Brain microvascular endothelial cell (primary cell): ENCODE data around the gene ATP9B.

Experiments
- DNase-seq: peaks from one replicate; pipeline ENCODE4 v3.0.0-alpha.2; 2020
- H3K27ac ChIP-seq: fragments of 250-450 bp; sonication (Bioruptor Pico); 2 replicates; pipeline ENCODE4 v1.5.1; 2020; ENCODE audit warnings: mild to moderate bottlenecking, moderate library complexity
- H3K27me3 ChIP-seq: fragments of 250-450 bp; sonication (Bioruptor Pico); replicated peaks from 2 replicates; pipeline ENCODE4 v1.5.1; 2020; ENCODE audit warnings: mild to moderate bottlenecking
- H3K36me3 ChIP-seq: fragments of 250-450 bp; sonication (Bioruptor Pico); replicated peaks from 2 replicates; pipeline ENCODE4 v1.5.1; 2020; ENCODE audit warnings: mild to moderate bottlenecking
- H3K4me3 ChIP-seq: 2 replicates; pipeline ENCODE4 v1.5.1; 2011; ENCODE audit warnings: low read depth, mild to moderate bottlenecking, control low read depth, low read length, moderate library complexity
- in situ Hi-C: cut with HindIII; loops from 2 replicates; pipeline ENCODE4 v1.10.0; 2017; ENCODE audit warnings: low sequenced_read_pairs, low pct_ligation_motif_present
- TF ChIP-seq, protein P1 (sequence below): IDR thresholded peaks from 2 replicates; pipeline ENCODE4 v1.5.1; 2011; ENCODE audit warnings: low read depth, mild to moderate bottlenecking, moderate library complexity, low read length, control low read depth, inconsistent platforms; ENCODE audit errors: missing control alignments

ATP9B gene

GRCh38 chr18:79356435-79356834, 287.2 kb downstream of the ATP9B start:
- DNase-seq, result no peak
- H3K4me3 ChIP-seq, result no peak overlapping the region
- TF ChIP-seq, protein P1, sequence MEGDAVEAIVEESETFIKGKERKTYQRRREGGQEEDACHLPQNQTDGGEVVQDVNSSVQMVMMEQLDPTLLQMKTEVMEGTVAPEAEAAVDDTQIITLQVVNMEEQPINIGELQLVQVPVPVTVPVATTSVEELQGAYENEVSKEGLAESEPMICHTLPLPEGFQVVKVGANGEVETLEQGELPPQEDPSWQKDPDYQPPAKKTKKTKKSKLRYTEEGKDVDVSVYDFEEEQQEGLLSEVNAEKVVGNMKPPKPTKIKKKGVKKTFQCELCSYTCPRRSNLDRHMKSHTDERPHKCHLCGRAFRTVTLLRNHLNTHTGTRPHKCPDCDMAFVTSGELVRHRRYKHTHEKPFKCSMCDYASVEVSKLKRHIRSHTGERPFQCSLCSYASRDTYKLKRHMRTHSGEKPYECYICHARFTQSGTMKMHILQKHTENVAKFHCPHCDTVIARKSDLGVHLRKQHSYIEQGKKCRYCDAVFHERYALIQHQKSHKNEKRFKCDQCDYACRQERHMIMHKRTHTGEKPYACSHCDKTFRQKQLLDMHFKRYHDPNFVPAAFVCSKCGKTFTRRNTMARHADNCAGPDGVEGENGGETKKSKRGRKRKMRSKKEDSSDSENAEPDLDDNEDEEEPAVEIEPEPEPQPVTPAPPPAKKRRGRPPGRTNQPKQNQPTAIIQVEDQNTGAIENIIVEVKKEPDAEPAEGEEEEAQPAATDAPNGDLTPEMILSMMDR, result no peak
- in situ Hi-C loops, result no loop called here
- no peak overlapping the region for H3K27ac ChIP-seq
- H3K27me3 ChIP-seq, result no peaks in the 10 kb centered on the region
- H3K36me3 ChIP-seq, result no peaks in the 10 kb centered on the region

DNA sequence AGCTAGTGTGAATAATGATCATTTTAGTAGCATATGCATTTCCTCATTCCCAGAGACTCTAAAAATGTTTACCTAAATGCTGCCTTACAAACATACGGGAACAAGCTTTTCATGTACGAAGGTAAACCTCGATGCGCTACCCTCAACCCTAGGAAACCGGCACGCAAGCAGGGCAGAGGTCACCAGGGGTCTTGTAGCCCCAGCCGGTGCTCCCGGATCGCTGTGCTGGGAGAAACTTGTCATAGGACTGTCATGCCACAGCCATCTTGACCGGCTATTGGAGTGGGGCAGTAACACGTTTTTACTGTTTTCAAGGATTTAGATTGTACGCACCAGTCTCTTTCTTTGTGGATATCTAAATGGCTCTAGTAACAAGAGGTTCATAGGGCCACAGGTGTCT, 291.7 kb downstream of the ATP9B start:
- no peak overlapping the region for H3K27ac ChIP-seq
- no peak for DNase-seq
- TF ChIP-seq, protein P1, result no peak
- no peaks in the 10 kb centered on the region for H3K27me3 ChIP-seq
- in situ Hi-C loops, result no loop called here
- no peaks in the 10 kb centered on the region for H3K36me3 ChIP-seq
- H3K4me3 ChIP-seq, result no peak overlapping the region

GRCh38 chr18:79361766-79362522, 292.8 kb downstream of the ATP9B start:
- DNase-seq, result peak; percentile 90
- no peaks in the 10 kb centered on the region for H3K27me3 ChIP-seq
- peak overlapping the region; percentile 41 for H3K27ac ChIP-seq
- in situ Hi-C loops, result no loop called here
- TF ChIP-seq, protein P1, result no peak
- H3K4me3 ChIP-seq, result no peak overlapping the region
- no peaks in the 10 kb centered on the region for H3K36me3 ChIP-seq

GRCh38 chr18:79365701-79366100, 296.5 kb downstream of the ATP9B start:
- H3K27me3 ChIP-seq, result no peaks in the 10 kb centered on the region
- H3K27ac ChIP-seq, result no peak overlapping the region
- in situ Hi-C loops, result no loop called here
- no peaks in the 10 kb centered on the region for H3K36me3 ChIP-seq
- no peak for DNase-seq
- H3K4me3 ChIP-seq, result no peak overlapping the region
- TF ChIP-seq, protein P1, result no peak

DNA sequence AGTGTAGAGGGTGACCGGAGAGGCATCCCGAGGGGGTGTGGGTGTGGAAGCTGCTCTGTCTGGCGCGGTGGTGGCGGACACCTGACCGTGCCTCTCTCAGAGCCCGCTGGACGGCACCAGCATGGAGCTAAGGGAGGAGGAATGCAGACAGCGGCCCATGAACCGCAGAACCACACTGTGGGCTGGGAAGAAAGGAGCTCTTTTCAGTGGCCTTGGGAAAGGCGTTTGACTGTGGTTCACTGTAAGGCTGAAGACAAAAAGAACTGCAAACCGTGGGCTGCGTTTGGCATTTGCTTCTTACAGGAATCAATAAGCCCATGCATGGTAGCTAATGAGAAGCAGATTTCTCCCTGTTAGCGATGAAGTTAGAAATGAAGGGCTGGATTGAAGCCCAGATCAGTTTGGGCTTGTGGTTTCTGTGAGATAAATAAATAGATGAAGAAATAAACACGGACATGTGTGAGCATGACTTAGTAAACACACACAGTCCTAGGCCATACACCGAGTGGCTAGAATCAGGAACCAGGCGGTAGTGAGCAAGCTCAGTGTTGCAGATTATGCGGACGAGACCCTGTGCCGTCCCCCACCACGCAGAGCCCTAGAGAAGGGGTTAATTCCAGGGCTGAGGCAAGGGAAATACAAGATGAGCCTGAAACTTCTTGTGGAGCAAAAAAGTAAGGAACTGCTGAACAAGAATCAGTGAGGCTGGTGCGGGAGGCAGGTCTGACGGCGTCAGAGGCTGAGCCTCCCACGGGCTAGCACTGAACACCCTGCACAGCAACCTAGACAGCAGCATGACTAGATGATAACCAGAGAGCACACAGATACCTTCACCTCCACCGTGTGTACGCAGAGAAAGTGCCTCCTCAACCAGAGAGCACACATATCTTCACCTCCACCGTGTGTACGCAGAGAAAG, 297.2 kb downstream of the ATP9B start:
- Histone ChIP-seq H3K36me3 (no peaks in the 10 kb centered on the region), H3K27me3 (no peaks in the 10 kb centered on the region), H3K27ac (no peak overlapping the region), H3K4me3 (no peak overlapping the region)
- in situ Hi-C loops, result no loop called here
- DNase-seq, result no peak
- TF ChIP-seq, protein P1, result no peak
